CD4-positive, alpha-beta T cell treated with Interleukin-1 beta for 1 hour (primary cell): ENCODE measurements around the gene IL20RA.

Source experiments
- DNase-seq, 2 donors: peaks; one replicate each; pipeline ENCODE4 v3.0.0-alpha.2; 2020 to 2022

Gene IL20RA

DNA sequence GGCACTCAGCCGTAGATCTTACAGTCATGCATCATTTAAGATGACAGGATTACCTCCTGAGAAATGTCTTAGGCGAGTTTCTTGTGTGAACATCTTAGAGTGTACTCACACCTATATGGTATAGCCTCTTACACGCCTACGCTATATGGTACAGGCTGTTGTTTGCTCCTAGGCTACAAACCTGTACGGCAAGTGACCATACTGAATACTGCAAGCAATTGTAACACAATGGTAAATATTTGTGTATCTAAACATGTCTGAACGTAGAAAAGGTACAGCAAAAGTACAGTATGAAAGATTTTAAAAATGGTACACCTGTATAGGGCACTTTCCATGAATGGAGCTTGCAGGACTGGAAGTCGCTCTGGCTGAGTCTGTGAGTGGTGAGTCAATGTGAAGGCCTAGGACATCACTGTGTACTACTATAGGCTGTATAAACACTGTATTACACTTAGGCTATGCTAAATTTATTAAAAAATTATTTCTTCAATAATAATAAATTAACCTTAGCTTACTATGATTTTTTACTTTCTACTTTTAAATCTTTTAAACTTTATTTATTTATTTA lies 541 bp upstream of the IL20RA start:
- DNase-seq: no peak

- DNase-seq: no peak
Observed at GRCh38 chr6:137043710-137044365, 927 bp downstream of the IL20RA start.

- no peak for DNase-seq
Observed at GRCh38 chr6:137040393-137040792, 4.4 kb downstream of the IL20RA start.

GRCh38 chr6:137039010-137039409 lies 5.8 kb downstream of the IL20RA start:
- no peak for DNase-seq

GRCh38 chr6:137036566-137037300 lies 8.0 kb downstream of the IL20RA start:
- DNase-seq: no peak

DNA sequence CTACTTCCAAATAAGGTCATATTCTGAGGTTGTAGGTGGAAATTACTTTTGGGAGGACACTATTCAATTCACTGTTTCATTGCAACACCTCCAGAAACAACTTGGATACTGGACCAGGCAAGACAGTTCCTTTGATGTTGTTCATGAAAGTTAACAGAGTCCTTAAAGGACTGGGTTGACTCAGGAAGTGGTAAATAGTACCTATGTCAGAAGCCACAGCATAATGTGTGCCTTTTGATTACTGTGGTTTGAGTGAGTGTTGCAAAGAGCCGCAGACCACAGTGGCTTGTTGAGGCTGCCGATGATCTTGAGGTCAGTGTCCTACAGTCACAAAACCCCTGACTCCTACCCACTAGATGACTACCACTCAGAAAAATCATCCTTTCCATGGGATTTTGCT lies 10.9 kb downstream of the IL20RA start:
- DNase-seq: peak; percentile 57 to 70

DNA sequence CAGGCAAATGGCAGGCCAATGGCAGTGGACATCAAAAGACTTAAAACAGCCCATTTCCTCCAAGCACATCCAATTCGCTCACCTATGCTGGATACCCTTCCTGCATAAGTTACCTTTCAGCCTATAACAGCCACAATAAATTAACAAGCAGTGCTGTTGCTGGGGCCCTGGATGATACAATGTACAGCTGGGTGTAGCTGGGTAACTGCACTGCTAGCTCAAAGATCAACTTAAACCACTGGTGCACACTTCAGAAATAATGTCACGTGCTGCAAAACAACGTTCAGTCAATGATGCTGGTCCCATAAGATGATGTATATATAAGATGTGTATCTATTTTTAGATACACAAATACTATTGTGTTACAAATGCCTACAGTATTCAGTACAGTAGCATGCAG lies 13.6 kb downstream of the IL20RA start:
- DNase-seq: no peak

DNA sequence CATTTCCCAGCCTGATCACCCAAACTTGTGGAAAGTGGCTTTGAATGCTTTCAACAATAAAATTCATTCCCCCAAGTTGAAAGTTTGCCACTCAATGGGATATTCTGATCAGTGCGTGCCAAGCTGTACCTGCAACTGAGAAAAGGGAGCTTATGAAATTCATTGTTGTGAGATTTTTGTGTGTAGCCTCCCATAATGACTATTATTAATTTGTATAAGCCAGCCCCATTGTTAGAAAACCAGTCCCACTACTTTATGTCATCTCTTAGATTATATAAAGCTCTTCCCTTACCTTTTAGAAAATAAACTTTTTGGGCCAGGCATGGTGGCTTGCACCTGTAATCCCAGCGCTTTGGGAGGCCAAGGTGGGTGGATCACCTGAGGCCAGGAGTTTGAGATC lies 15.9 kb downstream of the IL20RA start:
- no peak for DNase-seq

GRCh38 chr6:137025786-137026730 lies 18.7 kb downstream of the IL20RA start:
- DNase-seq: no peak

GRCh38 chr6:137024237-137024990 lies 20.4 kb downstream of the IL20RA start:
- no peak for DNase-seq

- DNase-seq: no peak
Observed at GRCh38 chr6:137020776-137021175, 24.0 kb downstream of the IL20RA start.

GRCh38 chr6:137019476-137020272 lies 25.1 kb downstream of the IL20RA start:
- DNase-seq: no peak

GRCh38 chr6:137017081-137017480 lies 27.7 kb downstream of the IL20RA start:
- DNase-seq: no peak

- DNase-seq: no peak
Observed at GRCh38 chr6:137016356-137016755, 28.4 kb downstream of the IL20RA start.

DNA sequence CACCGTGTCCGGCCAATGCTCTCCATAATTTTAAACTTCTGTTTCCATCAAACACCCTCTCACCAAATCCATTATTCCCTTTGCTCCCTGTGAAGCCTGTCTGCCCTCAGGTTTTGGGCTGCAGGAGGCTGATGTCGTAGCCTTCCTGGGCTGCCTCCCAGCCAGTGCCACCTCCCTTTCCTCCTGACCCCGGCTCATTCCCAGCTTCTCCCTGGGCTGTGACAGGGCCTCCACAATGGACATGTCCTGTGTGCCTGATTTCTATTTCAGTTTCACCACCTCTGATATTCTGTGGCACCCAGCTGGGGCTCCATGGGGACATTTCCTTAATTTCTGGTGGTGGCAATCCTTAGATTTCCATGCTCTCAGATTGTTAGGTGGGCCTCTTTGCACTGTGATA lies 28.8 kb downstream of the IL20RA start:
- no peak for DNase-seq

GRCh38 chr6:137013738-137014602 lies 30.8 kb downstream of the IL20RA start:
- DNase-seq: no peak

GRCh38 chr6:137013031-137013430 lies 31.7 kb downstream of the IL20RA start:
- no peak for DNase-seq

DNA sequence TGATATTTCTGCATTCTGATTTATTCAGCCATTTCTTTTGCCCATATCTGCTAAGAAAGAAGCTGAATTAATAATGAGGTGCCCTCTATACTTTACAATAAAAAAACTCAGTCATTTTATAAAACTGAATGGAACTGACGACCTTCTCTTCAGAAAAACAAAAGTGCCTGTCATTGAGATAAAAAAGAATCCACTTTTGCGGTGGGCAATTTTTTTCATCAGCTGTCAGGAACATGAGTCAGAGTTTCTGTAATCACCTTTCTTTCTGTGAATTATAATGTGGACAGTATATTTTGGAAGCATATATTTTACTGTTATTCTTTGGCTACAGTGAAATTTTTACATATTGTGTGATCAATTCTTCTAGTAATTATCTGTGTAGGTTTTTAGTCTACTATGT lies 33.4 kb downstream of the IL20RA start:
- DNase-seq: no peak

DNA sequence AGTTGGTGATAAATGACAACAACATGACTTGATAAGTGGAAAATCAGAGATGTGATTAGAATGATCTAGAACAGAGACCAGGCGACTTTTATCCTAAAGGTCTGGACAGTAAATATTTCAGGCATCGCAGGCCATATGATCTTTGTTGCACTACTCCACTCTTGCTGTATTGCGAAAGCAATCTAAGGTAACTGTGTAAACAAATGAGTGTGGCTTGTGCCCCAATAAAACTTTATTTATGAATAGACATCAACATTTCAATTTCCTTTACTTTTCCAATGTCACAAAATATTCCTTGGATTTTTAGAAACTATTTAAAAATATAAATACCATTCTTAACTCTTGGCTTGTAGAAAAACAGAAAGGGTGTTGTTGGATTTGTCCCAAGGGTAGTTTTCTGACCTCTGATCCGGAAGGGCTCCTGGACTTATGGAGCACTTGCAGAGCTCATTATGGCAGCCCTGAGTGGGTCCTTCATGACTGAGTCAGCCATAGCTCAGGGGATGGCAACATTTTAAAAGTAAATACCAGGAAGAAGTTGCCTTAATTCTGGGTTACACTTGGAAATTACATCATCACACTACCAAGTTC lies 34.5 kb downstream of the IL20RA start:
- DNase-seq: no peak

DNA sequence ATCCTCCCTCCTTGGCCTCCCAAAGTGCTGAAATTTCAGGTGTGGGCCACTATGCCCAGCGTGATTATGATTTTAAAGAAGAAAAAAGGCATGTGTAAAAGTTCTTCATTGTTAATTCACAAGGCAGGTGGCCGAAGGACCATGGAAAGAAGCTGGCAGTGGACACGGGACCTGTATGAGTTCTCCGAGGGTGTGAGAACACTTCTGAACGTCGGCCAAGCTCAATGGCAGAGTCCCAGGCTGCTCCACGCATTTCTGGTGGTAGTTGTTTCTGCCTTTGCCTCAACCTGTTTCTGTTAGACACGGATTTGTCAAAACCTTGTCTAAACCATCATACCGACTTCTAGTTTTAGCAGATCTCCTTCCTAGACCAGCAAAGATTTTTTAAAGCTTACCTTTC lies 36.6 kb downstream of the IL20RA start:
- no peak for DNase-seq
